Suppressor macrophage (primary cell): ENCODE results near the gene FBN2.

Experiments
- DNase-seq, 4 experiments: peaks; one replicate each; pipeline ENCODE4 v3.0.0-alpha.2; 2020 to 2022
- total RNA-seq, 17 experiments: gene quantifications; one replicate each; lab custom pipeline; 2026; ENCODE audit warnings: mixed read lengths in 6 of 17, inconsistent platforms in 3 of 17; lab: John Stamatoyannopoulos, UW

The FBN2 gene
- 17.4 to 57.6 (median 28.9) reads per million in 17 experiments for total RNA-seq

GRCh38 chr5:128538000-128538249, at the start of gene FBN2:
TSS of gene FBN2 (minus strand) at chr5:128538245. CDS start at chr5:128537603, 642 bp downstream.
- DNase-seq: no peak

DNA sequence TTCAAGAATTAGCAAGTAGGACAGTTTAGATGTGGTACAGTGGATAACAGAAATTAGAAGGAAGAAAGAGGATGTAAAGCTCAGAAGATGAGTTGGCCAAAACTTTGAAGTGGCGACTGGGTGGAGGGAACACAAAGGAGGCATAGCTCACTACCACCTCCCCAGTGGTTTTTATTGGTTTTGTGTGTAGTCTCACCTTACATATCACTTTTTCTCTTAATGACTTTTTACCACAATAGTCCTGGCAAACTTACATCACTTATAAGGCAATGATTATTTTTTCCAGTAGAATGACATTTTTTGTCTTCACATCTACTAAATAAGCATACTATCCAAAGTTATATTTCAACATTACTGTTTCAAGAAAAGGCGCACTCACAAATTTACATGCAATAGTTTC, 49.2 kb upstream of the FBN2 start:
- no peak for DNase-seq

GRCh38 chr5:128586848-128587247, 48.8 kb upstream of the FBN2 start:
- no peak for DNase-seq

DNA sequence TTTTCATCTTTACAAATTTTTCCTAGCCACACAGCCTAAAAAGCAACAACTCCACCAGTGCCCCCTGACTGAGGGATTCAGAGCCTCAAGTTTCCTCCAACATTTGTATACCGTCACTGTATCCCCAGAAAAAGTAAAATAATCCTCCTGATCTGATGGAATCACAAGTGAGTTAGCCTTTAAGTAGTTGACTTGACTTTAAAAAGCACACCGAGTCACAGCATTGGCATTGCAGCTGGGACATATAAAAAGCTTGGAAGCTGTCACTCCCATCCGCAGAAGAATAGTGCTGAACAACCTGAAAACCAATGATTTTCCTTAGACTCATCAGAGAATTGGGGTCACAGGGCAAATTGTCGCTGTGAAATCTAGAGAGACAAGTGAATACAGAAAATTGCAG, 41.6 kb upstream of the FBN2 start:
- DNase-seq: no peak

GRCh38 chr5:128579093-128579492, 41.0 kb upstream of the FBN2 start:
- no peak for DNase-seq

DNA sequence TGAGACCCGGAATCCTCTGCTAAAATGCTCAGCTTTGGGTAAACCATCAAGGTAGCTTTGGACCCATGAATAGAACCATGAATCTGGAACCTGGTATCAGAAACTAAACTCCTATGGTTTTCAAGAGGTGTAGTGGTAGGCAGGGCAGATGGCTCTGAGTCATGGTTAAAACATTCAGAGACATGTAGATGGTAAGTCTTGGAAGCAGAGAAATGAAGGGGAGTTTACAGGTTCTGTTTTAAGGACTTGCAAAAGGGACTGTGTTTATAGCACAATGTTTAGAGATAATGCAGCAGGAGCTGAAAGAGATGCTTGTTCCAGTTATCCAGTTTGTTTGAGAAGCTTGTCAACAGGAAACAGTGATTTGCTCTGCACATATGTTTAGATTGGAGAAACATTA, 36.0 kb upstream of the FBN2 start:
- DNase-seq: no peak

DNA sequence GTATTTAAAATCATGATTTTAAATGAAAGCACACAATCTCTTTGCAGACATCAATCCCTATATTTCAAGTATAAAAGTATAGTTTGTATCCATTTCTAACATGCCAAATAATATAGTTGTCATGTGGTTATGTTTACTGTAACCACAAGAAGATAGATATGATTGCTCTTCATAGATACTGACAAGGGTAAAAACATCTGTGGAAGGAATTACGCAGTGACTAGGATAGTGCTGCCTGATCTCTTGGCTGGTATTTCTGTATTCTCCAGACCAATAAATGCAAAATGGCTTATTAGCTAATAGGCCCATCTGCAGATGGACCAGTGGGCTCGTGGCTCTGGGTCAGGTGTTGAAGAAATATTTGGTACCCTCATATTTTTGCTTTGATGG, 34.9 kb upstream of the FBN2 start:
- DNase-seq: no peak

DNA sequence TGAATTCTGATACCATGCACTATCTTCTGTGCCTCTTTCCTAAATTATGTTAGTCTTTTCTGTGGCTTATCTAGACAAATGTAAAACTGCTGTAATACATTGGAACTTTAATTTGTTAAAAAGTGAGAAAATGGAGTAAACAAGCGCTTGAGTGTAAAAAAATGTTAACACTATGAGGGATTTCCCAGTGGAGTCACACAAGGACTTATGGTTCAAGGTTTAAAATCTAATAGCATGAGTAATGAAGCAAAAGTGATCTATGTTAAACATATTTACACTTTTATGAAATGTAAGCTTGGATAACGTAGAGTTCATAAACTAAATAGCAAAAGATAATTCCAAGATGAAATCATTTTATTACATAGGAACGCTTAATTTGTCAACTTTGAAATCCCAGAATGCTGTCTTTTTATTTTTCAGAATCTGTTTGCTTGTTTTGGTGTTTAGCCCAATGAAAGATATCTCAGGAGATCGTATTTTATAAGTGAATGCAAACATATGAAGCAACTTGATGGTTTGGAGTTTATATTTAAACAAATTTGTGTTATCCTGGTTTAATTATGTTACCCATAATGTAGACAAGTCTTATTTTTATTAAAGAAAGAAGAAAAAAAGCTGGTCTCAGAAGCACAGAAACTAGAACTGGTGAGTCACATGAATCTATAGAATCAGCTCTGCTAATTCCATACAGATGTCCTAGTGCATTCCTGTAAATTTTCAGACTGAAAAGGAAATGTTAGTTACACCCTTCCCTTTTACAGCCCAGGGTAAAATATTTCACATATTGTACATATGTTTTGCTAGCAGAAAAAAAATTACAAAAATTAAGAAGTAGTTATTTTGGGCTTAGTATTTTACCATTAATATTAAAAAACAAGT, 34.2 kb upstream of the FBN2 start:
- DNase-seq: no peak

- no peak for DNase-seq
Observed at GRCh38 chr5:128566178-128566577, 28.1 kb upstream of the FBN2 start.

DNA sequence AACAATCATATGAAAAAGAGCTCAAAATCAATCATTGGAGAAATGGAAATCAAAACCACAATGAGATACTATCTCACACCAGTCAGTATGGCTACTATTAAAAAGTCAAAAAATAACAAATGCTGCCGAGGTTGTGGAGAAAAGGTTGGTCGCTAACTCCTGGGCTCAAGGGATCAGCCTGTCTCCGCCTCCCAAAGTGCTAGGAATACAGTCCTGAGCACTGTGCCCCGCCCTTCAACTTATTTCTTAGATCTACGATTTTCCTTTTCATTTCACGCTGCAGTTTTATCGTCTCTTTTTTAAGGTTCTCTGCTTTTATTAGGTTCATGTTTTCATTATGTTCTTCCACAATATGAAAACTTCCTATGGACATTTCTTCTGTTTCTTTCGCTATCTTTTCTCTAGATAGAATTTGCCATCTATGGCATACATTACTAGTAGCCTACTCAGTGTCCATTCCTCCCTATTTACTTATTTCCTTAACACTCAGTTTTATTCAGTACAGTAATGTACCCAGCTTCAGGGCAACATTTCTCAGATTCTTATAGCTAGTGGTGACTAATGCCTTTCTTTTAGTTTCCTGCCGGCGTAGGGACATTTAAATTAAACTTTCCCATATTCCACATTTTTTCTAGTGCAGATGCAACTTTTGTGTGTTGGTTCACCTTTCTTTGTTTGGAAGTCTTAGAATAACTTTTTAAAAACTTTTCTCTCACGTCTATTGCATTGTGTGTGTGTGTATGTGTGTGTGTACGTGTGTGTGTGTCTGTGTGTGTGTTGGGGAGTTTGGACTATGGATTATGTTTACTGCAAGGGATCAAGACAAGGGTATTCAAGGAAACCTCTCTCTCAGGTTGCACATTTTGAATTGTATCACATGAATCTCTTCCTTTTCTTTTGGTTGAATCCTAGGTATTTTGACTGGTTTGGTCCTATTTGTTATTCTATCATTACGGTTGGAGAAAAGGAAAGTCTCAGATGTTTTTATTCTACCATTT, 21.6 kb upstream of the FBN2 start:
- DNase-seq: no peak

DNA sequence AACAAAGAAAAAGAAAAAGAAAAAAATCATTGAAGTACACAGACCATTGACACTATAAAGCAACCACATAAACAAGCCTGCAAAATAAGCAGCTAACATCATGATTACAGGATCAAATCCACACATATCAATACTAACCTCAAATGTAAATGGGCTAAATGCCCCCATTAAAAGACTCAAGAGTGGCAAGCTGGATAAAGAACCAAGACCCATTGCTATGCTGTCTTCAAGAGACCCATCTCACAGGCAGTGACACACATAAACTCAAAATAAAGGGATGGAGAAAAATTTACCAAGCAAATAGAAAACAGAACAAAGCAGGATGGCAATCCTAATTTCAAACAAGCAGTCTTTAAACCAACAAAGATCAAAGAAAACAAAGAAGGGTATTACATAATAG, 15.7 kb upstream of the FBN2 start:
- no peak for DNase-seq

- DNase-seq: no peak
Observed at GRCh38 chr5:128551476-128551875, 13.4 kb upstream of the FBN2 start.

- DNase-seq: no peak
Observed at GRCh38 chr5:128549496-128549895, 11.5 kb upstream of the FBN2 start.

DNA sequence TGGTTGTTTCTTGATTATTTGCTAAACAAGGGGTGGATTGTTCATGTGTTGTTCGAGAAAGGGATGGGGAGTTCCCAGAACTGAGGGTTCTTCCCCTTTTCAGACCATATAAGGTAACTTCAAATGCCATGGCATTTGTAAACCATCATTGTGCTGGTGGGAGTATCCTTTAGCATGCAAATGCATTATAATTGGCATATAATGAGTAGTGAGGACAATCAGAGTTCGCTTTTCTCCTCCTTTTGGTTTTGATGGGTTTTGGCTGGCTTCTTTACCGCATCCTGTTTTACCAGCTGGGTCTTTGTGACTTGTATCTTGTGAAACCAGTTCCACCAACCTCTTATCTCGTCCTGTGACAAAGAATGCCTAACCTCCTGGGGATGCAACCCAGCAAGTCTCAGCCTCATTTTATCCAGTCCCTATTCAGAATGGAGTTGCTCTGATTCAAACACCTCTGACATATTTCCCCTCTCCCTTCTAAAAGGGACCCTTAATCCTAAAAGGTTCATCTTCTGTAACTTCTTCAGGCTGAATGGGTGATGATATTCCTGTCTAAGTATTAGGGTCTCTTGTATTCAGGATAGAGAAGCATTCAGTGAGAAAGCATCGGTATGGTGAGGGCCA, 8.7 kb upstream of the FBN2 start:
- no peak for DNase-seq

GRCh38 chr5:128541385-128541784, 3.3 kb upstream of the FBN2 start:
- DNase-seq: no peak

DNA sequence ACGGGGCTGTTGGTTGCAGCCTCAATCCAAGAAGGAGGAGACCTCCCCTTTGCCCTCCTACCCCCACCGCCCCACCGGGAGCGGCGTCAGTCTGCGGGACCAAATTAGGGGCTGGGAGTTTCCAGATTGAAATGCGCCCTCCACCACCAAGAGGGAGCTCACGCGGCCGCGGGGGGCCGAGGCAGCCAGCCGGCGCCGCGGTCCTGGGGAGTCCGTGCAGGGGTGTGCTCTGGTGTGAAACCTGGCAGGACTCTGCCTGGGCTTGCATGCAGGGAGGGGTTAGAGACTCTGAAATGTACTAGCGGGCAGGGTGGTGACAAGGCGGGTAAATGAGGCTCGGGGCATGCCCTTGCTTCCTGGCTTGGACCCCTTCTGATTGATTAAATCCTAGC, 989 bp upstream of the FBN2 start:
- DNase-seq: peak in 1 of 4 experiments; percentile 4

GRCh38 chr5:128538250-128539037, 399 bp upstream of the FBN2 start:
- DNase-seq: peak; percentile 70 to 87 (median 82)

- DNase-seq: peak; percentile 44 to 73 (median 62)
Observed at GRCh38 chr5:128537221-128537999, 635 bp downstream of the FBN2 start.

DNA sequence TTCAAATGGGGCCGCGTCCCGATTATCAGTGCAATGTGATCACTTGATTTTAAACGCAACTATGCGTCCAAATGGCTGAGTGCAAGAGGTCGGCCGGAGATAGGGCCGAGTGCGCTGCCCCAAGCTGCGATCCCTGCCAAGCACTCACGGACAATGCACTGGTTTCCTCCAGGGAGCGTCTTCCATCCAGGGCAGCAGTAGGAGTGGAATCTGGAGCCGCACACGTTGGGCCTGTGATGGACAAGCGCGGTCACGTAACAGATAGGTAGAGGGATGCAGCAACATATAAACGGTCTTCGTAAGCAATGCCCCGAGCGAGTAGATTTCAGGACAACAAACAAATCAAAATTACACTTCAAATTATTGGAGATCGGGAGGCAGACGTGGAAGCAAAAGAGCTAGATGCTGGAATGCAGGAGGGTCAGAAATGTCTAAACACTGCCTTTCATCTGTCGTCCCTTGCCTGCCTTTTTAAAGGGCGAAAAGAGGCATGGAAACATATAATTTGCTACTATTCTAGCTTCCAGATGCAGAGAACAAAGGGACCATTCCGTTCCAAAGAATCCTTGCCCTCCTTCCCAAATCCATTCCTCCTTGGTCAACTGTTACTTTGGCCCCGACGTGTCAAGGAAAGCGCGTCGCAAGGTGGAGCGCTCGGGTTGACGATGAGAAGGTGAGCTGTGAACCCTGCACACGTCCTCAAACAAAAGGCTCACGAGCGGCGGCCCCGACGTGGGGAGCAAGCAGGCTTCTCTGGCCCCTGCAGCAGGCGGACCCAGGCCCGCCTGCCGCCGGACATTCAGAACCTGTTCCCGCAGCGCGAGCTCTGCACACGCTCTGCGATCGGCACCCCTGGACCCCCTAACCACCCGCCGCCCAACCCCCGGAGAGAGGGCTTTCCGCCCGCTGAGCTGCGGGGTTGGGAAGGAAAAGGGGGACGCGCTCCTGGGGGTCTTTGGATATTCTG, 1.5 kb downstream of the FBN2 start:
- DNase-seq: no peak

GRCh38 chr5:128535251-128535650, 2.8 kb downstream of the FBN2 start:
- no peak for DNase-seq
